NCI-H524 (cell line): ENCODE measurements around the gene MALT1.
"Not testable (repeated sequence)": the region's sequence is repeated elsewhere in the genome, so short reads cannot be mapped to it uniquely, and the experiment has no call there.

ENCODE experiments used
- DNase-seq, 2 experiments: peaks; one replicate each; lab custom pipeline; 2025; lab: John Stamatoyannopoulos, UW

MALT1 gene

GRCh38 chr18:58738322-58738721 is 67.1 kb downstream of the MALT1 start:
- no peak for DNase-seq

- no peak for DNase-seq
Measured at GRCh38 chr18:58745914-58746313, 74.6 kb downstream of the MALT1 start.

DNA sequence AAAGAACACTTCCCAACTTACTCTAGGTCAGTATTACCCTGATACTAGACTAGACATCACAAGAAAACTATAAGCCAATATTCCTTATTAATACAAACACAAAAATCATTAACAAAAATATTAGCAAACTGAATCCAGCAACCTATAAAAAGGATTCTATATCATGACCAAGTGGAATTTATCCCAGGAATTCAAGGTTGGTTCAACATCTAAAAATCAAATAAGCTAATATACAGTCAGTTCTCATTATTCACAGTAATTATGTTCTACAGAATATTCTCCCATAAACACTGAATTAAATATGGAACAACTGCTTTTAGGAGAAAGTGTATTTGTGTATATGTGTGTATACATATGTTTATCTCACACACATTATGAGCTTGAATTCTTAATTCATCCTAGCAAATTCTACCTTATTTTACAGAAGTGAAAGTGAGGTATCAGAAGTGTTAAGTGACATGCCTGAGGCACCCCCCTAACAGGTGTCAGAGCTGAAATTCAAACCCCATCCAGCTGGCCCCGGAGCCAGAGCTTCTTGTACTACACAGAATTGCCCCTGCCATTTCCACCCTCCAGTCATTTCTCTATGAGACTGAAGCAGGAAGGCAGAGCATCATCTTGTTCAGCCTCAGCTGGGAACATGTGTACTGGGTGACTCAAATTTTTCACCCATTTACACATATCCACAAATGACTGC is 77.8 kb downstream of the MALT1 start:
- no peak for DNase-seq

DNA sequence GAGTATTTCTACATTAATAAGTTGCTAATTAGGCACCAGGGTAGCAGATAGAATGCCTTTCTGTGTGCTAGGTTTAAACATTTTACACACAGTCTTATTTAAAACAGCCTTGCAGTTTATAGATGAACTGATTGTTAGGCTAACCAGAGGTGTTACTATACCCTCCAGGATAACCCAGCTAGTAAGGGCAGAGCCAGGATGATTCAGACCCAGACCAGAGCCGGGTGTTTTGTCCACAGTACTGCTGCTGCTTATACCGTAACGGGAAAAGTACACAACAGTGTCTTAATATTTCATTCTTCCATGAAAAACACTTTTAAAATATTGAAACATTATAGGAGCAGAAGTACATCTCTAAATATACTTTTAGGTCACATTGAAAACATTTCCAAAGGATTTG is 82.7 kb downstream of the MALT1 start:
- no peak for DNase-seq

DNA sequence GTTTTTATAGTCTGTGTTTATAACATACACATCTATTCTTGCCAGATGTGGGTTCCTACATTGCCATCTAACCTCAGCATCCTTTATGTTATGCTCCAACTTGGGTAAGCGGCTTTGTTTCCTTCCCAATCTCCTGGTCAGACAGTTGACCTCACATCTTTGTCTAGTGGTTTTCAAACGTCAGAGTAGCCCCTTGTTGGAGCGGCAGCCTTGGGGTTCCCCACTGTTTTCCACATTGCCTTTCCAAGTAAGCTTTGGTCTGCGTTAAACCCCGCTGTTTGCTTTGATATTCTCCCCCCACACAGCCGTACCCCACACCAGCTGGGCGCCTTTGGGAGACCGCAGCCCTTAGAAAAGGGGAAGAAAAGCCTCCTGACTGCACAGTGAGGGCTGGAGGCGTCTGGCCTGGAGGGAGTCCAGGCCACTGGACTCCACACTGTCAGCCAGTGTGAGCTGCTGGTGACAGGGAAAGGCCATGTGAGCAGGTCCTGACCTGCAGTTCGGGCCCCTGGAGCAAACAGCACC is 83.3 kb downstream of the MALT1 start:
- DNase-seq: no peak

DNA sequence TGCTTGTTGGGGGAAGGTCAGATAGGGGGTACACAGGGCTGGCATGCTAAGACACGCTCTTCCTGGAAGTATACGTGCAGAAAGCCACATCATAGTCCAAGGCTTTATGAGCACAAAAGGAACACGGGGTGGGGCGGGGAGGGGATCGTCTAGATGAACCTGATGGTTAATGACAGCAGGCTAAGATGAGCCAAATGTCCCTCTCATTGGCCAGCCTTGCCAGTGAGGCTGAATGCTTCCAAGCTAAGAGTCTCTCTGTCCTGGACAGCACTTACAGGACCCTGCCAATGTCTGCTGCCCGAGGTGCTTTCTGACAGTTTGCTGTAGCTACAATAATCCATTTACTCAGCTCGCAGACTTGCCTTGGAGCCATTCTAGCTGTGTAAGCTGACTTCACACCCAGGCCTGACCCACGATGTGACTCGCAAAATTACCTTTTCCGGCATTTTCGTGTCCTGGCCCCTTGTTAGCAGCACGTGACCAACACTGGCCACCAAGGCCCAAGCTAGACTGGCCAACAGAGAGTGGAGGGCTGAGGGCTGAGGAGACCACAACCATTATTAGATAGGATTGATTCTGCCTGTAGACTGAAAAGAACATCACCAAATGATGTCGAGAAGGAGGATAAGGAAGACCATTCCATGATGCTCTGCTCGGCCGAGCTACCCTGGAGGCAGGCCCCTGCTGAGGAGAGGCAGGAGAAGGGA is 84.2 kb downstream of the MALT1 start:
- DNase-seq: no peak

DNA sequence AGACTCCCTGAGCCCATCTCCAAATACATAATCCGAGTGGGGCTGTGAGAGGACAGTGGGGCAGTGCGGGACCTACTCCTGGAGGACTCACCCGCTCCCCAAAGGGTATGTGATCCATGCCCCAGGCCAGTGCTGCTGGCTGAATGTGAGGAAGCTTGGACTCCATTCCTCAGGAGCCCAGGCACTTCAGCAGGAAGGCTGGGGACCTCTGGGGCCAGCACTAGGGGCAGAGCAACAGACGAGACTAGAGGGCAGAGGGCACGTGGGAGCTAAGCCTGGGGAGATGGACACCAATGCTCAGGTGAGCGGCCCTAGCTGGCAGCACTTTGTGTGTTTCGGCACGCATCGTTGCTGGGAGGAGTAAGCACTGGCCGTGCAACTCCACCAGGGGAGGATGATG is 84.9 kb downstream of the MALT1 start:
- DNase-seq: no peak

DNA sequence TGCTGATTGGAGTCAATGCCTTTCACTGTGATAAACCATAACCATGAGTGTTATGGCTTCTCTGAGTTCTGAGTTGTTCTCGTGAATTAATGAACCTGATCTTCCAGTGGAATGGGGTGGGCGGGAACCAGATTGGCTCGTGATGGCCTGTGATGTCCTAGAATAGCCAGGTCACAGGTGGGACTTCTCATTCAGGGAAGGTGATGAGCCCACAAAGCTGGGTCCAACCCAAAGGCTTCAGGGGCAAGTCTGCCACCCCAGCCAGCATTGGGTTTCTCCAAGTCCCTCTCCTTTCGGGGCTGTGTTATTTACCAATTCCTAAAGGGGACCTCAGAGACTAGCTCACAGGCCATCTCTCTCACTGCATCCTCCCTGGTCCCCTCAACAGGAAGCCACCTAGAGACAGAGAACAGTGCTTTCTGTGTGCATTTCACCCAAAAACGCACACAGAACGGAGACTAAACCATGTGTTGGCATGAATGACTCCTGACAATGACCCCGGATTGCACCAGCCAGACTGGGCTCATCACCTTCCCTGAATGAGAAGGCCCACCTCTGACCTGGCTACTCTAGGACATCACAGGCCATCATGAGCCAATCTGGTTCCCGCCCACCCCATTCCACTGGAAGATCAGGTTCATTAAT is 85.5 kb downstream of the MALT1 start:
- DNase-seq: no peak

DNA sequence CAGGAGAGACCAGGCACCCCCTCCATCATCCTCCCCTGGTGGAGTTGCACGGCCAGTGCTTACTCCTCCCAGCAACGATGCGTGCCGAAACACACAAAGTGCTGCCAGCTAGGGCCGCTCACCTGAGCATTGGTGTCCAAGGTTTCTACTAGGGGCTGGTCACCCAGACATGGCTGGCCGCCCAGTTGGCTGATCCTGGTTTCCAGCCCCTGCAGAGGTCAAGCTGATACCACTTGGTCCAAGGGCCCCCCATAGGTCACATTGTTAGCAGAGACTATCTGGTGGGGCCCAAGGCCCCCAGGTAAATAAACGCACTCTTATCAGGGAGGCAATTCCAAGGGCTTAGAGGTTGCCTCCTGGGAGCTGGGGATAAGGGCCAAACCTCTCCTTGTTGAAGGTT is 86.1 kb downstream of the MALT1 start:
- DNase-seq: not testable (repeated sequence)

- DNase-seq: no peak
Measured at GRCh38 chr18:58758046-58758445, 86.8 kb downstream of the MALT1 start.

- DNase-seq: no peak
Measured at GRCh38 chr18:58758606-58759005, 87.3 kb downstream of the MALT1 start.

GRCh38 chr18:58761241-58761969 is 90.1 kb downstream of the MALT1 start:
- DNase-seq: no peak

DNA sequence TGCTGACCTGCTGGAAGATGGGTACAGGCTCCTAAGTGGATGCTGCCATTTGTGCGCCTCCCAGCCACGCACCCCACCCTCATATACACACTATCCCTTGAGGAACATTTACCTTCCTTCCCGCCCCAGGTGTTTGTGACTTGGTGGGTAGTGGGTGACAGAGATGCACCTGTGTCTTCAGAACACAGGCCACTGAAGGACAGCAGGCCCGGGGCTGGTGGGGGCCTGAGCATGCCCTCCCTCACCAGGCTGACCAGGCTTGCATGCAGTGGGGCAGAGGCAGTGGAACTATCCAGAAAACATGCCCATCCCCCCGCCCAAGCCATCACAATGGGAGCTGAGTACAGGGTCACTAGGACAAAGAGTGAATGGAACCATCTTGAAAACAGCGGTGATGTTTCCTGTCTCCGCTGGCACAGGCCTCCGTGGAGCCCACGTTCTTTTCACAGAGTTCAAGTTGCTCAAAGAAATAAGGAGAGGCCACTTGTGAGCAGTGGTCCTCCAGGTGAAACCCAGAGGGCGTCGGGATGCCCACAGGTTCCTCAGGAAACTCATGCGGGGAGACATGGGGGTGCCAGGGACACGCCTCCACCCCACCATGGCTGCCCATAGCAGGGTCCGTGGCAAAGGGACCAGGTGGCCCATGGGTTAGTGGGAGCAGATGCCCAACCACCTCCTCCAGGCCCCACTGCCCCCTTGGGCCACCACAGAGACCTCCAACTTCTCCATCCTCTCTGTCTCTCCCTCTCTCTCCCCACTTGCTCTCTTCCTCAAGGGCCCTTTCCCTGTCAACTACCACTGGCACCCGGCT is 90.9 kb downstream of the MALT1 start:
- no peak for DNase-seq

GRCh38 chr18:58762781-58763171 is 91.5 kb downstream of the MALT1 start:
- DNase-seq: no peak

DNA sequence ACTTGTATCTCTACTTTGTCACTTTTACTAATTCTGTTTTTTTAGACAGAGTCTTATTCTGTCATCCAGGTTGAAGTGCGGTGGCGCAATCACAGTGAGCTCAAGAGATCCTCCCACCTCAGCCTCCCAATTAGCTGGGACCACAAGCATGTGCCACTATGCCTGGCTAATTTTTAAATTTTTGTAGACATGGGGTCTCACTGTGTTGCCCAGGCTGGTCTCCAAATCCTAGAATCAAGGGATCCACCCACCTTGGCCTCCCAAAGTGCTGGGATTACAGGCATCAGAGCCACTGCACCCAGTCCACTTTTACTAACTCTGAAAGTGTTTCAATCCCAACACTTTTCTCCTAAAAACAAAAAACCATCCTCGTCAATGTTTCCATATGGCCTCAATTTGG is 94.9 kb downstream of the MALT1 start:
- no peak for DNase-seq

GRCh38 chr18:58766946-58767345 is 95.7 kb downstream of the MALT1 start:
- DNase-seq: no peak

GRCh38 chr18:58768293-58768974 is 97.2 kb downstream of the MALT1 start:
- DNase-seq: peak; percentile 20 to 67

DNA sequence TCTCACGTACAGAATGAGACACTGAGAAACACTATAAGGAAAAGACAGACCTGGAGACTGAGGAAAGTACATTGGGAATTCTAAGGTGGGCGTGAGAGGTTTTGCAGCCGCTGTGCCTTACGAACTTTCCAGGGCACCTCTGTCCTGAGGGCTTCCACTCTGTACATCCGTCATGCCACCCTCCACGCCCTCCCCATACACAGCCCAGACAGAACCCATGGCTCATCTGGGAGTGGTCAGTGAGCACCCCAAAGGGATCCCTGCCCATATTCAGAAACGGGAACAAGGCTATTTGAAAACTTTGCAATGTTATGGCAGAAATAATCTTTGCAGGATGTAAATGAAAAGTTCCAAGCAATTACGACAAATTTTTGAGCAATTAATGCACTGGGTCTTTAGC is 98.1 kb downstream of the MALT1 start:
- DNase-seq: no peak

- no peak for DNase-seq
Measured at GRCh38 chr18:58770601-58771000, 99.3 kb downstream of the MALT1 start.

GRCh38 chr18:58772161-58772560 is 100.9 kb downstream of the MALT1 start:
- DNase-seq: no peak

- no peak for DNase-seq
Measured at GRCh38 chr18:58776084-58776483, 104.8 kb downstream of the MALT1 start.
